Suppressor macrophage treated with lipopolysaccharide for 4 hours (primary cell): Measurements from ENCODE around the gene C1orf159.
"Not testable (repeated sequence)": the region's sequence is repeated elsewhere in the genome, so short reads cannot be mapped to it uniquely, and the experiment has no call there.

Source experiments
- DNase-seq: peaks from one replicate; pipeline ENCODE4 v3.0.0-alpha.2; 2020

Gene C1orf159

DNA sequence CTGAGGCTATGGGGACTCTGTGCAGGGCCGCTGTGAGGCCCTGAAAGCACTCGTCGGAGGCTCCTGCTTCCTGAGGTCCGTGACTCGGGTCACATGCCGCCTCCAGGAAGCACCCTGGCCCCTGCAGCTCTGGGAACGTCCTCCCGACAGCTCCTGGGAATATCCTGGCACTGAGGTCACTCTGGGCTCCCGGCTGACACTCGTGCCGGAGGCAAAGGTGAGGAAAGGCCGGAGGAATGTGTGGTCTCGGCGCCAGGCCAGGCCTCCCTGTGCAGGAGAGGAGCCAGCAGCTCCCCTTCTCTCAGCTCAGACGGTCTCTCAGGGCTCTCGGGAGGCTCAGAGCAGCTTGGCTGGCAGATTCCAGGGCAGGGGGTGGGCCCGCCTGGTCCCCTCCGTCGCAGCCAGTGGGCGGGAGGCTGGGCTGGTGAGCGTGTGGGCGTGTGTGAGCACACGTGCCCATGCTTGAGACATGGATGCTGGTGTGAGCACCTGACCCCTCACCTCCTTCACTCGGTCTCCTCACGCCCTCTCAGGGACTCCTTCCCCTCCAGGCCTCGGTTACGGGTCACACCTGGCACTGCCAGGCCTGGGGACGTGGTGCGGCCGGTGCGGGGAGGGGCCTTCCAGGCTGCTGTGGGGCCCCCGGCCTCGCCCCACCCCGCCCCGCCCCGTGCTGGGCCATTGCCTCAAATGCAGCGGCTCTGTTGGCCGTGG lies 36.3 kb downstream of the C1orf159 start:
- DNase-seq = peak; percentile 33

DNA sequence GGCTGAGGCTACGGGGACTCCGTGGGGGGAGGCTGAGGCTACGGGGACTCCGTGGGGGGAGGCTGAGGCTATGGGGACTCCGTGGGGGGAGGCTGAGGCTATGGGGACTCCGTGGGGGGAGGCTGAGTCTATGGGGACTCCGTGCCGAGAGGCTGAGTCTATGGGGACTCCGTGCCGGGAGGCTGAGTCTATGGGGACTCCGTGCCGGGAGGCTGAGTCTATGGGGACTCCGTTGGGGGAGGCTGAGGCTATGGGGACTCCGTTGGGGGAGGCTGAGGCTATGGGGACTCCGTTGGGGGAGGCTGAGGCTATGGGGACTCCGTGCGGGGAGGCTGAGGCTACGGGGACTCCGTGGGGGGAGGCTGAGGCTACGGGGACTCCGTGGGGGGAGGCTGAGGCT lies 38.5 kb downstream of the C1orf159 start:
- not testable (repeated sequence) for DNase-seq

- DNase-seq = no peak
Observed at GRCh38 chr1:1075148-1075935, 40.5 kb downstream of the C1orf159 start.

GRCh38 chr1:1074631-1075147 lies 41.2 kb downstream of the C1orf159 start:
- DNase-seq = no peak

DNA sequence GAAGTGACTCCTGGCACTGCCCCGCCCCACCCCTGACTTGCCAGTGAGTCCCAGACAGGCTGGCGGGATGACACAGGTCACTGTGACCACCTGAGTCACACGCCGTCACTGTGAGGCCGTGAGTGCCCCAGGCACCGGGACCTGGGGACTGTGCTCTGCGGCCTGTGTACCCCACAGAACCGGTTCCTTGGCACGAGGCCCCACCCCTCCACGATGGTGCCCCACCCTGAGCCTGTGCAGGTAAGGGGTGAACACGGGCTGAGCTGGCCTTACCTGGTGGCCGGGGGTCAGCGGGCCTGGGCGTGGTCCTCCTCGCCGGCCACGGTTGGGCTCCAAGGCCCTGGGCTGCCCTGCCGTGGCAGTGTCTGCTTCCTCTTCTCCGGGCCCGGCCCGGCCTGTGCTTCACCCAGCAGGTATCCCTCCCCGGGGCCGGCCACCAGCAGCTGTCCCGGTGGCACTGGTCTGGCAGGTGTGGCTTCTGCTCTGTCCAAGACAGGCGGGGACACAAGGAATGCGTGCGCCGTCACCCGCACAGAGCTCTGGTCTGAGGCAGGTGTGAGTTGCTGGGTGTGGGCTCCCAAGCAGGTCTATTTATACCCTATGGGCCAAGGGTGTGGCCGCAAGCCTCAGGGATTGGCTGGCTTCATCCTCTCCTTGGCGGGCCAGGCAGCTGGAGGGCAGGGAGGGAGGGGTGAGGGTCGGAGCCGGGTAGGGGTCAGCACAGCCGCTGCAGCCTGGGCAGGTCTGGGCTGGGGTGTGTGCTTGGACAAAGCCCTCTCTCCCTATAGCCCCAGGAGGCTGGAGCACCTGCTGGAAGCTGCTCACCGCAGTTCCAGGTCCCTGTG lies 41.9 kb downstream of the C1orf159 start, which contains the start of gene RNF223:
Gene RNF223 (minus strand): TSS at position 564 of the 845 bp plus-strand sequence. CDS start 1,740 bp downstream, outside the sequence.
- no peak for DNase-seq

DNA sequence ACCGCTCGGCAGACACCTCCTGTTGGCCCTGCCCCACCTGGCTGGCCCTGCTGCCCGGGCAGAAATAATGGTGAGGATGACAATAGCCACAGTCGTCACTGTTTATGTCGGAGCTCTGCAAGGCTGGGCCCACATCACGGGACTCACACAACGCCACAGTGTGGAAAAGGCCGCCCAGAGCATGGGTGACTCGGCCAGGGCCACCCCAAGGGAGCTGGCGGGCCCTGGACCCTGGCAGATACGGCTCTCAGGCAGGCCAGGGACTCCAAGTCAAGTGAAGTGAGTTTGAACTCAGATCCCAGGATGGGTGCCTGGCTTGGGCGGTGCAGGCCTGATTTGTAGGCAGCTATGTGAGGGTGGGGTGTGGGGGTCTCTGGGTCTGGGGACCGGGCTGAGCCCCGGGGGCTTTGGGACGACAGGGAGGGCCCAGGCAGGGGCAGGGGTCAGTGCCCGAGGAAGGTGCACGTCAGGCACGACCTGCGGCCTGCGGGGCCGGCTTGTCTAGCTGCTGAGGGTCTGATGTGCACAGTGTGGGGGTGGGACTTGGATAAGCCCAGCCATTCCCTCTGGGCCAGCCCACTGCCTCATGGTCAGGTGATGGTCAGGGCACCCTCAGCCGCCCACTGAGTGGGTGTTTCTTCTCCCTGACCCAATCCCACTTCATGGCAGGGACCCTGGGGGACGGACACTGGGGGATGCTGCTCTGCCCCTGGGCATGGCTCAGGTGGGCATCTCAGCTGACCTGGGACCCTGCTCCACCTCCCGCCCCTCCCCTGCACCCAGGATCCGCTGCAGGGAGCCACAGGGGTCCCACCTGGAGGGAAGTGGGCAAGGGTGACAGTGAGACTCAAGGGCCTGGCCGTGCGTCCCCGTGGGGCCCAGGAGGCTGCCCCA lies 42.8 kb downstream of the C1orf159 start:
- no peak for DNase-seq

- DNase-seq = no peak
Observed at GRCh38 chr1:1072299-1072848, 43.5 kb downstream of the C1orf159 start.

DNA sequence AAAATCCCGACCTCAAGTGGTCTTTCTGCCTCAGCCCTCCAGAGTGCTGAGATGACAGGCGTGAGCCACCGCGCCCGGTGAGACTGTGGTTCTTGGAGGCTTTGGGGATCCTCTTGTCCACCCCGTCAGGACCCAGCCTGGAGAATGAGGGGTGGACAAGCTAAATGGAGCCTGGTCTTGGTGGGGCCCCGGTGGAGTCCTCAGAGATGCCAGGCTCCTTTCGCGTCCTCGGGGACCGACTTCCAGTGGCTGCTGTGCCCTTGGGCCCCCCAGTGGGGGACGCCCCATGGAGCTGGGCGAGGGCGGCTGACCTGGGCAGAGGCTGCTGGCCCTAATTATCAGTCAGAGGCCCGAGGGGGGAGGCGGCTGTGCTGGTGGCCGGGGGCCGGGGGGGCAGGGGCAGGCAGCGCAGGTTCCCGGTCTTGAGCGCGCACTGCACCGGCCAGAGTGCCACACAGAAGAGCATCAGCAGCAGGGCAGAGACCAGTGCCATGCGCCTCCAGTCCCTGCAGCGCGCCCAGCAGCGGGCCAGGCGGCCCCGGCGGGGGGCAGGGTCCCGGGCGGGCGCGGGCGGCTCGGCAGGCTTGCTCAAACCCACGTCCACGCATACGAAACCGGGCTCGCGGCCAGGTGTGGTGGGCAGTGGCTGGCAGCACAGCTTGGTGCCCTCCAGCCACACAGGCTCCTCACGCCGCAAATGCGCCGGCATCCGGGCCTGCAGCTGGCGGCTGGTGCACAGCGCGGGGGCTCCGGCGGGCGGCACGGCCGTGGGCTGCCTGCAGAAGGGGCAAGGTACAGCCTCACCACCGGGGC lies 44.2 kb downstream of the C1orf159 start:
- no peak for DNase-seq

DNA sequence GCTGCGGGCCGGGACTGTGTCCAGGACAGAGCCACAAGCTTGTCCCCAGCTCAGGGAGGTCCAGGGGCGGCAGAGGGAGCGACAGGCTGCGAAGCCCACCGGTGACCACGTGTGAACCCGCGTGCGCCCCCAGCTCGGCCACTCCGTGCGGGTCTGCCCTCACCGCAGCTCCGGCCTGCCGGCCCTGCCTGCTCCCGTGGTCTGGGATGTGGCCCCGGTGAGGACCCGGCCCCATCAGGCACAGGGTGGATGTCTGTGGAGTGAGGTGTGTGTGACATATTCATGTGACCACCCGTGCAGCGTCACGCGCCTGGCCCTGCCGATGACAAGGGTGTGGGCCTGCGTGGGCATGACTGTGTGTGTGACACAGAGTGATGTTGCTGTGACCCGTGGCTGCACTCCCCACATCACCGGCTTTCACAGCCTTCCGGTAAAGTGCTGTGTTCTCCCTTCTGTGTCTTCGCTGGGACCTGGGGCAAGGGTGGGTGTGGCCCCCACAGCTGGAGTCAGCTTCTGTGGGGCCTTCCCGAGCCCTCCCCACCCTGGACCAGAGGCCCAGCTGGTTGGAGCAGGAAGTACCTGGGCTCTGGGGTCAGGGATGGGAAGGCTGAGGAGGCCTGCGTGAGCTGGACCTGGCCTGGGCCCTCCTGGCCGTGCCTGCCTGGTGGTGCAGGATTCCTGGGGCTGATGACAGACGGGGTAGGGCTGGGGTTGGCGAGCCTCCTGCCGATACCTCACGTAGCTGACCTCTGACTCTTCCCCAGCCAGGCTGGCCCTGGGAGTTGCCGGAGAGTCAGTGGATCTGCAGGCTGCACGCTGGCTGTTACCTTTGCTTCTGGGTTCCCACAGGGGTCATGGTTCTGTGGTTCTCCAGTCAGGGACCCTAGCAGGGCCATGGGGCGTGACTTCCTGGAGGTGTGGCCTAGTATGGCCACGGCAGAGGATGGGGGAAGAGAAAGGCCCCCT lies 45.9 kb downstream of the C1orf159 start:
- DNase-seq = peak; percentile 58

- DNase-seq = peak; percentile 74
Observed at GRCh38 chr1:1069056-1069710, 46.7 kb downstream of the C1orf159 start.

DNA sequence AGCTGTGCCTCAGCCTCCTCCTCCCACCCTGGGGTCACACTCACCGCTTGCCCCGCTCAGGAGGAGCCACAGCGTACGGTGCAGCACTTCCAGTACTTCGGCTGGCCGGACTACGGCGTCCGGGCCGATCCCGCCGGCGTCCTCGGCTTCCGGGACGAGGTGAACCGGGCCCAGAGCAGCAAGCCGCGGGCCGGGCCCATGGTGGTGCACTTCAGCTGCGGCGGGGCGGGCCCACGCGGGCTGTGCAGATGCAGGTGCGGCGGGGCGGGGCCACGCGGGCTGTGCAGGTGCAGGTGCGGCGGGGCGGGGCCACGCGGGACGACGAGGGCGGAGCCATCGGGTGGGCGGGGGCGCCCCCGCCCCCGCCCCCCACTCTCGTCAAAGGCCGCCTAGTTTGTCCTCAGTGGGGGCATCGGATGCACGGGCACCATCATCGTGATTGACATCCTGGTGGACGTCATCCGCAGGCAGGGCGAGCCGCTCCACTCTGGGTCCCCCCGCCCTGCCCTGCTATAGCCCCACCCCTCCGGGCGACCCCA lies 47.3 kb downstream of the C1orf159 start:
- no peak for DNase-seq

DNA sequence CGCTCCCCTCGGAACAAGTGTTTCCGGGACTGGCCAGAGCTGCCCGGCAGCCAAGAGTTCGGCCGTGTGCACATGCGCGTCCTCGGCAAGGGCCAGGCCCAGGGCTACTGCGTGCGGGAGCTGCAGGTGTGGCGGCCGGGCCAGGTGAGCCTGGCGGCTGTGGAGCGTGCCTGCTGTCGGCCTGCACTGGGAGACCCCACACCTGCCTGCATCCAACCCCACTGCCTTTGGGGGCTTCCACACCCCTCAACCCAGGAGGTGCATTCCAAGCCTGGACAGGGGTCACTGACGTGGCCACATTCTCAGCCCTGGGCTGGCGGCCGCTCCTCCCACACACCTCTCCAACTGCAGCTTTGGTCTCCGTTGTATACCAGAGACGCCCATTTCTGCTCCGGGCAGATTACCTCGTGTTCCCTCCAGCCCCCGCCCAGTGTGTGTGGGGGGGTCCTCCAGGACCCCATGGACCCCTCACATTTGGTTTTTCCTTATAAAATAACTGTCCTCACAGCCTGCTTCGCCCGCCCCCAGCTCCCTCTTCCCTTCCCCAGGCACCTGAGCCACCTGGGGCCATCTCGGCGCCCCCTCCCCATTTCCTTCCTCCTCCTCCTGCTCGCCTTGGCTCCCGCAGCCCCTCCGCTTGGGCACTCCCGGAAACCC lies 47.9 kb downstream of the C1orf159 start:
- no peak for DNase-seq

GRCh38 chr1:1067284-1067859 lies 48.5 kb downstream of the C1orf159 start:
- DNase-seq = no peak

GRCh38 chr1:1066403-1067283 lies 49.2 kb downstream of the C1orf159 start:
- no peak for DNase-seq

- peak; percentile 13 for DNase-seq
Observed at GRCh38 chr1:1065940-1066304, 50.0 kb downstream of the C1orf159 start.

- DNase-seq = no peak
Observed at GRCh38 chr1:1065265-1065939, 50.5 kb downstream of the C1orf159 start.
